Effector memory CD4-positive, alpha-beta T cell (primary cell): ENCODE measurements around the gene PDE11A.

Experiments used
- DNase-seq, 3 donors: peaks; one replicate each; pipeline ENCODE4 v3.0.0-alpha.2; 2020
- H3K27ac ChIP-seq: 2 replicates; pipeline ENCODE4 v1.7.0; 2013; ENCODE audit warnings: mild to moderate bottlenecking, low read length, moderate library complexity; ENCODE audit not compliant: insufficient read depth, poor library complexity, severe bottlenecking
- H3K27me3 ChIP-seq: replicated peaks from 2 replicates; pipeline ENCODE4 v1.7.0; 2013; ENCODE audit warnings: mild to moderate bottlenecking, low read length; ENCODE audit not compliant: insufficient read depth, control insufficient read depth, poor library complexity, severe bottlenecking
- H3K36me3 ChIP-seq: 2 replicates; pipeline ENCODE4 v1.7.0; 2013; ENCODE audit warnings: mild to moderate bottlenecking, low read length, moderate library complexity; ENCODE audit not compliant: control insufficient read depth, insufficient read depth
- H3K4me1 ChIP-seq: 2 replicates; pipeline ENCODE4 v1.7.0; 2013; ENCODE audit warnings: low read length, mild to moderate bottlenecking; ENCODE audit not compliant: control insufficient read depth, insufficient read depth, poor library complexity, severe bottlenecking
- H3K4me3 ChIP-seq: 2 replicates; pipeline ENCODE4 v1.7.0; 2013; ENCODE audit warnings: low read length, low read depth, mild to moderate bottlenecking; ENCODE audit not compliant: insufficient read depth, poor library complexity, severe bottlenecking
- H3K9me3 ChIP-seq: 2 replicates; pipeline ENCODE4 v1.7.0; 2013; ENCODE audit warnings: mild to moderate bottlenecking, low read length, moderate library complexity; ENCODE audit not compliant: control insufficient read depth

Gene PDE11A

GRCh38 chr2:177891533-177891932 lies 181.0 kb downstream of the PDE11A start:
- no peak for DNase-seq
- no peak overlapping the region for H3K4me3 ChIP-seq
- no peaks in the 10 kb centered on the region for H3K9me3 ChIP-seq
- H3K36me3 ChIP-seq: no peaks in the 10 kb centered on the region
- H3K27me3 ChIP-seq: no peaks in the 10 kb centered on the region
- H3K27ac ChIP-seq: no peak overlapping the region
- H3K4me1 ChIP-seq: no peaks in the 10 kb centered on the region

DNA sequence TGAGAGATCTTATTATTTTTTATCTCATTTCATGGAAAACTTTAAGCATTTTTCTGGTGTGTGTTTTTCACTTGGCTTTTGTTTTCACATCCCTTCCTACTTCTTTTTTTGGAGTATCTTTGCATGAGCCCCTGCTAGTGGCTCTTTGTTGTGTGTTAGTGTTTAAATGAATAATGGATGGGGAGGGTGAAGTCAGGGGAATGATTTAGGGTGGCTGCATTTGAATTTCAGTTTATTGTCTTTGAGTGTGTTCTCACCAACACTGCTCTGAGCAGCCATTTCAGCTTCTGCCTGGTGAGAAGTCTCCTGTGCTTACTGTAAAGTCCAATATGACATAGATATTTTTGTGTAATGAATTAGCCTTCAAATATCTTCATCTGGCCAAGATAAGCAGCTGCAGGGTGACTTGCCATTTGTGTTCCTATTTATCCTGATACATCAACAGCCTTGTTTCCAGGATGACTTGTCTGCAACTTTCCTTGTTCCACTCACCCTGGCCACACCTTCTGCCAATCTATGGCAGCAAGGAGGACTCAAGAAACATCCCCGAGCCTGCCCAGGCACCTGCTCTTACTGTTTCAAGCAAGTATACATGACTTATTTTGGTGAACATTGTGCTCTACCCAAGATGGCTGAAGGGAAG lies 182.6 kb downstream of the PDE11A start:
- Histone ChIP-seq H3K36me3 (no peaks in the 10 kb centered on the region), H3K27ac (no peak overlapping the region), H3K9me3 (no peaks in the 10 kb centered on the region), H3K27me3 (no peaks in the 10 kb centered on the region), H3K4me3 (no peak overlapping the region), H3K4me1 (no peaks in the 10 kb centered on the region)
- DNase-seq: no peak

- H3K36me3 ChIP-seq: no peaks in the 10 kb centered on the region
- no peak overlapping the region for H3K4me3 ChIP-seq
- H3K27ac ChIP-seq: no peak overlapping the region
- no peaks in the 10 kb centered on the region for H3K4me1 ChIP-seq
- no peak for DNase-seq
- H3K27me3 ChIP-seq: no peaks in the 10 kb centered on the region
- no peaks in the 10 kb centered on the region for H3K9me3 ChIP-seq
Measured at GRCh38 chr2:177888581-177888980, 184.0 kb downstream of the PDE11A start.

GRCh38 chr2:177887722-177888121 lies 184.9 kb downstream of the PDE11A start:
- H3K4me3 ChIP-seq: no peak overlapping the region
- DNase-seq: no peak
- no peaks in the 10 kb centered on the region for H3K36me3 ChIP-seq
- H3K9me3 ChIP-seq: no peaks in the 10 kb centered on the region
- no peaks in the 10 kb centered on the region for H3K27me3 ChIP-seq
- H3K27ac ChIP-seq: no peak overlapping the region
- no peaks in the 10 kb centered on the region for H3K4me1 ChIP-seq

GRCh38 chr2:177886824-177887223 lies 185.8 kb downstream of the PDE11A start:
- H3K4me3 ChIP-seq: no peak overlapping the region
- no peak for DNase-seq
- no peaks in the 10 kb centered on the region for H3K36me3 ChIP-seq
- no peak overlapping the region for H3K27ac ChIP-seq
- no peaks in the 10 kb centered on the region for H3K4me1 ChIP-seq
- no peaks in the 10 kb centered on the region for H3K9me3 ChIP-seq
- no peaks in the 10 kb centered on the region for H3K27me3 ChIP-seq

GRCh38 chr2:177885828-177886466 lies 186.6 kb downstream of the PDE11A start:
- no peaks in the 10 kb centered on the region for H3K27me3 ChIP-seq
- H3K9me3 ChIP-seq: no peaks in the 10 kb centered on the region
- DNase-seq: no peak
- no peaks in the 10 kb centered on the region for H3K36me3 ChIP-seq
- H3K27ac ChIP-seq: no peak overlapping the region
- H3K4me3 ChIP-seq: no peak overlapping the region
- no peaks in the 10 kb centered on the region for H3K4me1 ChIP-seq

GRCh38 chr2:177883177-177883576 lies 189.4 kb downstream of the PDE11A start:
- no peak for DNase-seq
- H3K27me3 ChIP-seq: no peaks in the 10 kb centered on the region
- H3K4me1 ChIP-seq: no peaks in the 10 kb centered on the region
- H3K36me3 ChIP-seq: no peaks in the 10 kb centered on the region
- no peak overlapping the region for H3K4me3 ChIP-seq
- H3K9me3 ChIP-seq: no peaks in the 10 kb centered on the region
- H3K27ac ChIP-seq: no peak overlapping the region

DNA sequence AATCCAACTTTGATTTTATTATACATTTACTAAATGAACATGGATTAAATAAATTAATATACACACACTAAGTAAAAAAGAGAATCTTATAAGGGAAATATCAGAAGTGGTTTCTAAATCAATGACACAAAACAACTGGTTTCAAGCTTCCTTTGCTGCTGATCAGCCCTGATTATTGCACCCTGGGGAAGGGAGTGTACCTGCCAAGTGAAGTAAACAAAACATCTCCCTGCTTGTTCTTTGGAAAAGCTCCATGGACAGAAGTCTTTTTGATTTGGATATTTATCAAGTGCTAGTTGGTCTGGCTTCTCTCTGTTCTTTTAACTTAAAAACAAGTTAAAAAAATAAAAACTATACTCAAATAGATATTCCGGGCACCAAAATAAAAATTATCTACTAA lies 190.1 kb downstream of the PDE11A start:
- no peaks in the 10 kb centered on the region for H3K4me1 ChIP-seq
- no peak overlapping the region for H3K4me3 ChIP-seq
- no peaks in the 10 kb centered on the region for H3K36me3 ChIP-seq
- H3K9me3 ChIP-seq: no peaks in the 10 kb centered on the region
- DNase-seq: no peak
- no peaks in the 10 kb centered on the region for H3K27me3 ChIP-seq
- H3K27ac ChIP-seq: no peak overlapping the region

DNA sequence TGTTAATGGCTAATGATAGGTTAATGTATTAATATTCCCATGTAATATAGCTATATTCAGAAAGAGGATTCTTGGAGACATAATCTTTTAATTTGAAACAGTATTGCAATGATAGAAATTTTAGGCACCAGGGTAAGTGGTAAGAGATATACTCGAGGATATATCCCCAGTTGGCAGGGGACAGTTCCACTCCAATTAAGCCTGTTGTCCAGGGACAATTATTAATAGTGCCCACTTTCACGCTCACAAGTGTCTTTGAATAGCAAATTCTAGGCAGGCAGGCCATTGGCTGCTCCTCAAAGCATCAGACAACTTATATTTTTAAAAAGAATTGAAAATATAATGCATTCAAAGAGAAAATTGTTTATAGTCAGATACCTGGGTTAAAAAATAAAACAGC lies 190.7 kb downstream of the PDE11A start:
- Histone ChIP-seq H3K27me3 (no peaks in the 10 kb centered on the region), H3K36me3 (no peaks in the 10 kb centered on the region), H3K9me3 (no peaks in the 10 kb centered on the region), H3K4me3 (no peak overlapping the region), H3K4me1 (no peaks in the 10 kb centered on the region), H3K27ac (no peak overlapping the region)
- no peak for DNase-seq

DNA sequence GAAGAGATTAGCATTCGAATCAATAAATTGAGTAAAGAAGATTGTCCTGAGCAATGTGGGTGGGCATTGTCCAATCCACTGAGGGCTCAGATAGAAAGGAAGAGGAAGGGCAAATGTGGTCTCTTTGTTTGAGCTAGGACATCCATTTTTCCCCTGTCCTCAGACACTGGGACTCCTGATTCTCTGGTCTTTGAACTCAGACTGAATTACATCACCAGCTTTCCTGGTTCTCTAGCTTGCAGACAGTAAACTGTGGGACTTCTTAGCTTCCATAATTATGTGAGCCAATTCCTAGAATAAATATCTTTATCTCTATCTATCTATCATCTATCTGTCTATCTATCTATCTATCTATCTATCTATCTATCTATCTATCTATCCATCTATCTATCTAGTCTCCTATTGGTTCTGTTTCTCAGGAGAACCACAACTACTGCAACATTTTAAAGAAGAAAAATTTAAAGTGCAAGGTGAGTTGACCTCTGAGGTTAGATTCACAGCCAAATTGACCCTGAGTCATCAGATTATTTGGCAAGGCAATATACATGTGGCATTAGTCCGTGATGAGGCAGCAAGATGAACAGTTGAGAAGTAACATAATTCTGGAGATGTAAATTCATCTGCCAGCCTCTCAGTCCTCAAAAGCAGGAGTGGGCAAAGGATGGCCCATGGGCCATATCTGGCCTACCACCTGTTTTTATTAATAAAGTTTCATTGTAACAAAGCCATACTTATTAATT lies 191.4 kb downstream of the PDE11A start:
- Histone ChIP-seq H3K36me3 (no peaks in the 10 kb centered on the region), H3K27me3 (no peaks in the 10 kb centered on the region), H3K4me3 (no peak overlapping the region), H3K4me1 (no peaks in the 10 kb centered on the region), H3K9me3 (no peaks in the 10 kb centered on the region), H3K27ac (no peak overlapping the region)
- no peak for DNase-seq
